ENCODE data around the gene BTBD9.

Gene BTBD9

GRCh38 chr6:38170666-38171355 is 468.9 kb downstream of the BTBD9 start:
- no peak for DNase-seq

- peak; percentile 33 for DNase-seq
Measured at GRCh38 chr6:38169977-38170526, 469.7 kb downstream of the BTBD9 start.

- no peak for DNase-seq
Measured at GRCh38 chr6:38169221-38169976, 470.3 kb downstream of the BTBD9 start.

GRCh38 chr6:38168699-38169098 is 471.0 kb downstream of the BTBD9 start:
- DNase-seq, result no peak

- no peak for DNase-seq
Measured at GRCh38 chr6:38168126-38168525, 471.6 kb downstream of the BTBD9 start.

- DNase-seq, result no peak
Measured at GRCh38 chr6:38167598-38167997, 472.1 kb downstream of the BTBD9 start.

GRCh38 chr6:38166411-38167240 is 473.1 kb downstream of the BTBD9 start:
- DNase-seq, result no peak

GRCh38 chr6:38164671-38165108 is 475.0 kb downstream of the BTBD9 start:
- no peak for DNase-seq

GRCh38 chr6:38164131-38164481 is 475.6 kb downstream of the BTBD9 start:
- no peak for DNase-seq

GRCh38 chr6:38163186-38164130 is 476.3 kb downstream of the BTBD9 start:
- DNase-seq, result no peak

GRCh38 chr6:38162493-38163185 is 477.1 kb downstream of the BTBD9 start:
- DNase-seq, result no peak

- no peak for DNase-seq
Measured at GRCh38 chr6:38161754-38162492, 477.8 kb downstream of the BTBD9 start.

GRCh38 chr6:38161331-38161730 is 478.4 kb downstream of the BTBD9 start:
- DNase-seq, result no peak

- DNase-seq, result no peak
Measured at GRCh38 chr6:38160831-38161230, 478.9 kb downstream of the BTBD9 start.

- no peak for DNase-seq
Measured at GRCh38 chr6:38159596-38159995, 480.1 kb downstream of the BTBD9 start.

GRCh38 chr6:38158762-38159350 is 480.9 kb downstream of the BTBD9 start:
- DNase-seq, result no peak

- DNase-seq, result no peak
Measured at GRCh38 chr6:38157905-38158304, 481.8 kb downstream of the BTBD9 start.

GRCh38 chr6:38156818-38157565 is 482.7 kb downstream of the BTBD9 start:
- DNase-seq, result no peak

GRCh38 chr6:38155621-38156204 is 484.0 kb downstream of the BTBD9 start:
- DNase-seq, result no peak

Data from NCI-H2227 treated with DMSO at 0.1 percent for 48 hours (cell line).